HepG2 (cell line): ENCODE data around the gene MAP2K2.

Experiments
- CREB1 ChIP-seq, 2 experiments: fragments of 450-650 bp in 1 of 2; IDR thresholded peaks; 2 replicates each; pipeline ENCODE4 v1.6.1; 2016 to 2017; ENCODE audit warnings: control low read depth in 1 of 2, mild to moderate bottlenecking in 1 of 2, missing compliant biosample characterization in 1 of 2, missing genetic modification characterization in 1 of 2
- CTCF ChIP-seq: sonication (generic); formaldehyde crosslinking; IDR thresholded peaks from 2 replicates; pipeline ENCODE4 v1.5.0; 2020; ENCODE audit warnings: mild to moderate bottlenecking, missing genetic modification reagents, moderate library complexity
- GTF3A ChIP-seq: sonication (generic); formaldehyde crosslinking; conservative IDR thresholded peaks from 2 replicates; pipeline ENCODE4 v1.4.0; 2020; ENCODE audit warnings: mild to moderate bottlenecking, missing genetic modification reagents
- HMGXB4 ChIP-seq, 2 experiments: sonication (generic) in 1 of 2; formaldehyde crosslinking in 1 of 2; IDR thresholded peaks; 2 replicates each; pipeline versions ENCODE4 v1.4.0 to v1.6.1; 2018 to 2020; ENCODE audit warnings: missing genetic modification reagents in 2 of 2, borderline replicate concordance in 1 of 2, low read depth in 1 of 2, mild to moderate bottlenecking in 1 of 2, missing biosample characterization in 1 of 2
- PATZ1 ChIP-seq: sonication (generic); formaldehyde crosslinking; IDR thresholded peaks from 2 replicates; pipeline ENCODE4 v1.4.0; 2020; ENCODE audit warnings: missing genetic modification reagents
- PRDM4 ChIP-seq: sonication (generic); formaldehyde crosslinking; IDR thresholded peaks from 2 replicates; pipeline ENCODE4 v1.9.0; 2021; ENCODE audit warnings: missing genetic modification reagents, borderline replicate concordance
- RAD21 ChIP-seq: fragments of 450-650 bp; formaldehyde crosslinking; IDR thresholded peaks from 2 replicates; pipeline ENCODE4 v1.5.0; 2020; ENCODE audit warnings: mild to moderate bottlenecking
- SIN3B ChIP-seq: fragments of 150-350 bp; IDR thresholded peaks from 2 replicates; pipeline ENCODE4 v1.6.1; 2014; ENCODE audit warnings: low read length
- SMARCE1 ChIP-seq: fragments of 450-650 bp; IDR thresholded peaks from 2 replicates; pipeline ENCODE4 v1.6.1; 2017; ENCODE audit warnings: borderline replicate concordance
- XRCC5 ChIP-seq: fragments of 200-400 bp; formaldehyde crosslinking; optimal IDR thresholded peaks from 2 replicates; pipeline ENCODE3; 2017; ENCODE audit warnings: mild to moderate bottlenecking, low read length
- ZNF138 ChIP-seq: sonication (generic); formaldehyde crosslinking; IDR thresholded peaks from 2 replicates; pipeline ENCODE4 v1.5.0; 2020; ENCODE audit warnings: mild to moderate bottlenecking, low read depth, missing genetic modification reagents
- ZNF652 ChIP-seq: IDR thresholded peaks from 2 replicates; pipeline ENCODE4 v1.6.1; 2016; ENCODE audit warnings: low read depth, borderline replicate concordance
- ZNF83 ChIP-seq: sonication (generic); formaldehyde crosslinking; IDR thresholded peaks from 2 replicates; pipeline ENCODE4 v1.4.0; 2020; ENCODE audit warnings: missing genetic modification reagents, mild to moderate bottlenecking, borderline replicate concordance

GRCh38 chr19:4115050-4115817, 8.7 kb downstream of the MAP2K2 start:
- TF ChIP-seq RAD21 (CRISPR knock-in tag) (no peak), ZNF83 (no peak), ZNF652 (CRISPR knock-in tag) (no peak), HMGXB4 (CRISPR knock-in tag; IDR thresholded peaks at IDR 0.05; ENCODE audit: borderline replicate concordance in 1 of 2, low read depth in 1 of 2) (no peak), CREB1 (IDR thresholded peaks at IDR 0.05) (no peak), CREB1 (CRISPR knock-in tag; IDR thresholded peaks at IDR 0.05) (no peak), PRDM4 (CRISPR knock-in tag) (no peak), ZNF138 (CRISPR knock-in tag) (no peak), GTF3A (CRISPR knock-in tag) (no peak), CTCF (no peak), SMARCE1 (no peak), PATZ1 (CRISPR knock-in tag) (no peak), SIN3B (no peak), XRCC5 (no peak)
